SK-N-SH treated with all-trans-retinoic acid at 6 μM for 48 hours (cell line): ENCODE results near the gene LSMEM2.

ENCODE experiments used
- ARNTL ChIP-seq: fragments of 450-650 bp; formaldehyde crosslinking; IDR thresholded peaks from 2 replicates; pipeline ENCODE4 v1.5.0; 2020; ENCODE audit warnings: low read depth, mild to moderate bottlenecking, moderate library complexity, borderline replicate concordance
- CSDC2 ChIP-seq: fragments of 250-450 bp; sonication (Bioruptor Pico); IDR thresholded peaks from 2 replicates; pipeline ENCODE4 v1.5.0; 2020; ENCODE audit warnings: mild to moderate bottlenecking, moderate library complexity
- ESRRG ChIP-seq: fragments of 250-450 bp; sonication (Bioruptor Pico); IDR thresholded peaks from 2 replicates; pipeline ENCODE4 v1.6.1; 2021; ENCODE audit warnings: mild to moderate bottlenecking
- GLIS3 ChIP-seq: fragments of 250-450 bp; sonication (Bioruptor Pico); IDR thresholded peaks from 2 replicates; pipeline ENCODE4 v1.5.0; 2020; ENCODE audit warnings: mild to moderate bottlenecking, moderate library complexity
- ISL1 ChIP-seq: fragments of 250-450 bp; sonication (Bioruptor Pico); IDR thresholded peaks from 2 replicates; pipeline ENCODE4 v2.1.2; 2022; ENCODE audit warnings: mild to moderate bottlenecking, moderate library complexity
- POU6F1 ChIP-seq: fragments of 250-450 bp; sonication (Bioruptor Pico); IDR thresholded peaks from 2 replicates; pipeline ENCODE4 v1.8.0; 2021; ENCODE audit warnings: low read depth, mild to moderate bottlenecking, moderate library complexity, borderline replicate concordance
- PPARA ChIP-seq: fragments of 250-450 bp; sonication (Bioruptor Pico); IDR thresholded peaks from 2 replicates; pipeline ENCODE4 v1.5.0; 2020; ENCODE audit warnings: mild to moderate bottlenecking, borderline replicate concordance
- RARB ChIP-seq: fragments of 250-450 bp; sonication (Bioruptor Pico); IDR thresholded peaks from 2 replicates; pipeline ENCODE4 v1.8.0; 2021; ENCODE audit warnings: mild to moderate bottlenecking, moderate library complexity
- TOX ChIP-seq: fragments of 250-450 bp; sonication (Bioruptor Pico); IDR thresholded peaks from 2 replicates; pipeline ENCODE4 v1.8.0; 2021; ENCODE audit warnings: mild to moderate bottlenecking, moderate library complexity, borderline replicate concordance
- ZNF565 ChIP-seq: fragments of 450-650 bp; formaldehyde crosslinking; conservative IDR thresholded peaks from 2 replicates; pipeline ENCODE4 v1.5.0; 2020; ENCODE audit warnings: low read depth, mild to moderate bottlenecking, moderate library complexity
- ZNF70 ChIP-seq: fragments of 450-650 bp; formaldehyde crosslinking; IDR thresholded peaks from 2 replicates; pipeline ENCODE4 v1.5.0; 2020; ENCODE audit warnings: mild to moderate bottlenecking, moderate library complexity
- ZNF8 ChIP-seq: fragments of 450-650 bp; formaldehyde crosslinking; IDR thresholded peaks from 2 replicates; pipeline ENCODE4 v1.5.0; 2020; ENCODE audit warnings: mild to moderate bottlenecking, moderate library complexity
- TF ChIP-seq, protein P1 (sequence below): fragments of 250-450 bp; sonication (Bioruptor Pico); IDR thresholded peaks from 2 replicates; pipeline ENCODE4 v1.5.1; 2020; ENCODE audit warnings: low read depth, mild to moderate bottlenecking, moderate library complexity

DNA sequence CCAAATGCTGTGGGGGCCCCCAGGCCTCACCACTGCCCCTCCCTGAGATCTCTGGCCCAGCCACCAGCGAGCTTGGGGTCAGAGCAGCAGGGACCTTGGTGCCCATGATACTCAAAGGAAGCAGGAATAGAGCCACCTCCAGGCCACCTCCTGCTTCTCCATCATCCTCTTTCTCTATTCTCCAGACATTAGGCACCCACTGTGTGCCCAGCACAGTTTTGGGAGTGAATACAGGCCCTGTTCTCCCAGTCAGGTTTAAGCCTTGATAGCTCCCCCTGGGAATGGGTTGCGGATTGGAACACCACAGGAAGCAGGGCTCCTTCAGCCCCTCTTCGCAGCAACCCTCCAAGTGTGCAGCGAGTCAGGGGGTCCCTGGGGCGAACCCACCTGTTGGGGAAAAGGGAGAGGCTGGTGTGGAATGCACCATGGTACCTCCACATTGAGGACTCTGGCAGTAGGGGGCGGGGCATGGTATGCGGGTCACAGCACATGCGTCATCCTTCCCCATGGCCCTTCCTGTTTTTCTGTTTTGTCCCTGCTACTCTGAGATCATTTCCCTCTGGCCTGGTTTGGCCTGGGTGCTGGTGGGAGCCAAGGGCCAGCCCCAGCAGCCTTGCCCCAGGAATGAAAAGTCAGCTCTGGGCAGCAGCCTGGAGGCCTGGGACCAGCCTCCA lies 24.2 kb upstream of the LSMEM2 start:
- TF ChIP-seq ZNF8, result no peak
- TF ChIP-seq ZNF565, result no peak
- no peak for TF ChIP-seq TOX (CRISPR knock-in tag)
- TF ChIP-seq ISL1 (CRISPR knock-in tag), result no peak
- TF ChIP-seq PPARA (CRISPR knock-in tag), result no peak
- no peak for TF ChIP-seq RARB (CRISPR knock-in tag)
- TF ChIP-seq, protein P1, sequence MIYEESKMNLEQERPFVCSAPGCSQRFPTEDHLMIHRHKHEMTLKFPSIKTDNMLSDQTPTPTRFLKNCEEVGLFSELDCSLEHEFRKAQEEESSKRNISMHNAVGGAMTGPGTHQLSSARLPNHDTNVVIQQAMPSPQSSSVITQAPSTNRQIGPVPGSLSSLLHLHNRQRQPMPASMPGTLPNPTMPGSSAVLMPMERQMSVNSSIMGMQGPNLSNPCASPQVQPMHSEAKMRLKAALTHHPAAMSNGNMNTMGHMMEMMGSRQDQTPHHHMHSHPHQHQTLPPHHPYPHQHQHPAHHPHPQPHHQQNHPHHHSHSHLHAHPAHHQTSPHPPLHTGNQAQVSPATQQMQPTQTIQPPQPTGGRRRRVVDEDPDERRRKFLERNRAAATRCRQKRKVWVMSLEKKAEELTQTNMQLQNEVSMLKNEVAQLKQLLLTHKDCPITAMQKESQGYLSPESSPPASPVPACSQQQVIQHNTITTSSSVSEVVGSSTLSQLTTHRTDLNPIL, result no peak
- no peak for TF ChIP-seq ARNTL
- no peak for TF ChIP-seq GLIS3 (CRISPR knock-in tag)
- TF ChIP-seq ESRRG (CRISPR knock-in tag), result no peak
- TF ChIP-seq POU6F1 (CRISPR knock-in tag), result no peak
- TF ChIP-seq CSDC2 (CRISPR knock-in tag), result no peak
- TF ChIP-seq ZNF70 (CRISPR knock-in tag), result no peak
